GM23338 (cell line): ENCODE results near the gene CELF4.

ENCODE experiments used
- CREB1 ChIP-seq: fragments of 250-450 bp; sonication (Bioruptor Pico); IDR thresholded peaks from 2 replicates; pipeline ENCODE4 v1.5.0; 2020; ENCODE audit warnings: low read depth, mild to moderate bottlenecking, moderate library complexity
- CTCF ChIP-seq, 2 experiments: fragments of 200-600 bp in 1 of 2; sonication (generic) in 1 of 2; conservative IDR thresholded peaks; 2 replicates each; pipeline versions ENCODE4 v1.5.1 to v1.6.1; 2016 to 2017; ENCODE audit warnings: antibody characterized with exemption in 2 of 2, low read depth in 2 of 2, mild to moderate bottlenecking in 2 of 2, moderate library complexity in 1 of 2
- ETS1 ChIP-seq: IDR thresholded peaks from 2 replicates; pipeline ENCODE4 v1.6.1; 2016; ENCODE audit warnings: antibody characterized with exemption
- EZH2 ChIP-seq: fragments of 200-600 bp; sonication (generic); IDR thresholded peaks from one replicate; pipeline ENCODE4 v1.8.0; 2017; ENCODE audit warnings: antibody characterized with exemption, mild to moderate bottlenecking, low read depth; ENCODE audit not compliant: unreplicated experiment
- EZH2phosphoT487 ChIP-seq: fragments of 200-600 bp; sonication (generic); IDR thresholded peaks from one replicate; pipeline ENCODE4 v1.8.1; 2018; ENCODE audit warnings: antibody characterized with exemption; ENCODE audit not compliant: unreplicated experiment
- JUNB ChIP-seq: IDR thresholded peaks from one replicate; pipeline ENCODE4 v1.6.1; 2016; ENCODE audit warnings: antibody characterized with exemption; ENCODE audit not compliant: unreplicated experiment
- NANOG ChIP-seq: IDR thresholded peaks from 2 replicates; pipeline ENCODE4 v1.6.1; 2016; ENCODE audit warnings: antibody characterized with exemption, borderline replicate concordance
- POLR2AphosphoS5 ChIP-seq: IDR thresholded peaks from 2 replicates; pipeline ENCODE4 v1.6.1; 2016; ENCODE audit warnings: antibody characterized with exemption, low read depth
- REST ChIP-seq: IDR thresholded peaks from one replicate; pipeline ENCODE4 v1.6.1; 2018; ENCODE audit warnings: antibody characterized with exemption; ENCODE audit not compliant: unreplicated experiment
- STAT1 ChIP-seq: IDR thresholded peaks from one replicate; pipeline ENCODE4 v1.6.1; 2016; ENCODE audit warnings: antibody characterized with exemption; ENCODE audit not compliant: unreplicated experiment
- ZNF114 ChIP-seq: fragments of 250-450 bp; sonication (Bioruptor Pico); IDR thresholded peaks from 2 replicates; pipeline ENCODE4 v1.5.0; 2020; ENCODE audit warnings: mild to moderate bottlenecking, moderate library complexity

- TF ChIP-seq CTCF (conservative IDR thresholded peaks at IDR 0.05; ENCODE audit: low read depth in 2 of 2) (no peak), POLR2AphosphoS5 (no peak), NANOG (no peak), EZH2phosphoT487 (no peak), REST (no peak), ETS1 (no peak), EZH2 (no peak), CREB1 (no peak), ZNF114 (CRISPR knock-in tag) (no peak), JUNB (no peak), STAT1 (no peak)
These were observed 232.8 kb downstream of the CELF4 start for GRCh38 chr18:37332628-37333420.
